Measurements from ENCODE around the gene XRCC4. TPM values are rescaled to one million over a fixed set of nuclear protein-coding genes. Genes with fewer than 3 reads are reported as not detected.

XRCC4 gene
- total and polyA plus RNA-seq, 2 of the 8 experiments (the other 6 are each of a cell fraction or from before 2014, with no cell fraction given) = 3.0 to 8.3 TPM

DNA sequence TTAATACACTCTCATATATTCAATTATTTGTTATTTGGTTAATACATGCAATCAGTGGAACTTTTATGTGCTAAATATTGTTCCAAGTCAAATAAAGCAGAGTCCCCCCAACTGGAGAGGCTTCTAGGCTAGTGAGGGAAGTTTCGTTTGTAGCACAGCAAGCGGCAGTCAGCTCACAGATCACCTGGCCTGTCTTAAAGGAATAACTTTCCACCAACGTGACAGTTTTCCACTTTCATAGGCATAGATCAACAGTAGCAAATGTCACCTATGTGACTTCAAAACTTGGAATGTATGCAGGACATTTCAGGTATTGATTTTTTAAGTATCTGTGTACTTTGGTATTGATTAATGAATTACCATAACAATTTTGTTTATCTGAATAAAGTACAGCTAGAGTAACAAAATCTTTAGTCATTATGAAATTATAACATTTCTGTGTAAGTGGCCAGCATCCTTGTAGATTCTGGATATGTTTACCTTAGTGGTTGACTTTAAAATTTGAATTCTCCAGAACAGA is 264.5 kb downstream of the XRCC4 start:
- FAIRE-seq (no peak), DNase-seq (ENCODE audit: low read depth in 1 of 2, low spot score in 2 of 2) (no peak)
- Histone ChIP-seq H3K14ac (ENCODE audit: insufficient read length) (no peak overlapping the region), H3K18ac (ENCODE audit: extremely low read depth, low read length) (no peak overlapping the region), H3K4ac (replicated peaks; ENCODE audit: insufficient read length, low read depth, low read length) (no peak overlapping the region), H3K4me3 (ENCODE audit: extremely low read depth in 1 of 4, insufficient read depth in 2 of 4, low read depth in 3 of 4, low read length in 4 of 4) (no peak overlapping the region), H2BK5ac (ENCODE audit: low read depth, low read length) (no peak overlapping the region), H3K9ac (replicated peaks in 1 of 4; ENCODE audit: extremely low read depth in 1 of 4, low read depth in 3 of 4, low read length in 3 of 4) (no peak overlapping the region), H3K27ac (ENCODE audit: low read depth, low read length) (no peak overlapping the region), H3K56ac (replicated peaks; ENCODE audit: insufficient read length, low read depth, low read length) (no peak overlapping the region), H3K36me3 (ENCODE audit: control insufficient read depth in 2 of 4, insufficient read depth in 4 of 4, low read length in 3 of 4) (no peaks in the 10 kb centered on the region), H2BK120ac (replicated peaks; ENCODE audit: low read depth, low read length) (no peak overlapping the region), H3K79me2 (ENCODE audit: control insufficient read depth in 1 of 2, insufficient read depth in 2 of 2, low read length in 2 of 2) (no peaks in the 10 kb centered on the region), H2BK15ac (ENCODE audit: low read length) (no peak overlapping the region), H2BK20ac (ENCODE audit: low read length) (no peak overlapping the region), H3K27me3 (replicated peaks in 1 of 4; ENCODE audit: control insufficient read depth in 3 of 4, extremely low read depth in 1 of 4, insufficient read depth in 3 of 4, low read length in 3 of 4) (no peaks in the 10 kb centered on the region), H4K20me1 (replicated peaks in 1 of 2; ENCODE audit: control insufficient read depth in 1 of 2, insufficient read depth in 2 of 2, low read length in 2 of 2) (no peaks in the 10 kb centered on the region), H2AFZ (ENCODE audit: low read length) (no peak overlapping the region), H4K8ac (ENCODE audit: extremely low read depth, insufficient read depth, low read length) (no peak overlapping the region), H2BK12ac (ENCODE audit: low read depth, low read length) (no peak overlapping the region), H2AK5ac (ENCODE audit: low read depth, low read length) (no peak overlapping the region), H3K4me2 (ENCODE audit: insufficient read depth in 1 of 2, low read depth in 2 of 2, low read length in 2 of 2) (no peak overlapping the region), H3K79me1 (ENCODE audit: low read depth, low read length) (no peaks in the 10 kb centered on the region), H3K4me1 (replicated peaks in 1 of 4; ENCODE audit: control insufficient read depth in 3 of 4, insufficient read depth in 4 of 4, low read length in 3 of 4) (peaks cover 0 to 6% (median 2%) of the 10 kb centered on the region in 4 experiments; a peak in 2 of 7 replicates), H3K23me2 (ENCODE audit: low read depth, low read length) (no peaks in the 10 kb centered on the region; the same call in 1 of the 2 replicates), H4K5ac (ENCODE audit: insufficient read length, low read depth, low read length) (no peak overlapping the region), H3K23ac (ENCODE audit: insufficient read length) (no peak overlapping the region), H3K9me3 (ENCODE audit: insufficient read depth in 2 of 2, low read depth in 1 of 2, low read length in 1 of 2) (no peaks in the 10 kb centered on the region), H4K91ac (replicated peaks; ENCODE audit: insufficient read length, low read length) (no peak overlapping the region)
- WGBS, 2 experiments (ENCODE audit: extremely low coverage in 1 of 2, insufficient coverage in 1 of 2, insufficient read length in 1 of 2, insufficient replicate concordance in 2 of 2, low coverage in 1 of 2, low lambda C conversion rate in 2 of 2, missing lambda C conversion rate in 1 of 2) = 65% methylated on average over 3 of the region's 3 CpGs; no CpG with 5 or more reads in 1 of the 2 experiments
- CTCF ChIA-PET (ENCODE audit: partially characterized antibody) = no interaction called here
- POLR2A ChIA-PET (ENCODE audit: partially characterized antibody) = interaction anchor here (1.3 kb wide), 1 partner anchor 13 kb away, joined by 4 read pairs; no protein-coding TSS in a partner anchor
- TF ChIP-seq, protein P1, sequence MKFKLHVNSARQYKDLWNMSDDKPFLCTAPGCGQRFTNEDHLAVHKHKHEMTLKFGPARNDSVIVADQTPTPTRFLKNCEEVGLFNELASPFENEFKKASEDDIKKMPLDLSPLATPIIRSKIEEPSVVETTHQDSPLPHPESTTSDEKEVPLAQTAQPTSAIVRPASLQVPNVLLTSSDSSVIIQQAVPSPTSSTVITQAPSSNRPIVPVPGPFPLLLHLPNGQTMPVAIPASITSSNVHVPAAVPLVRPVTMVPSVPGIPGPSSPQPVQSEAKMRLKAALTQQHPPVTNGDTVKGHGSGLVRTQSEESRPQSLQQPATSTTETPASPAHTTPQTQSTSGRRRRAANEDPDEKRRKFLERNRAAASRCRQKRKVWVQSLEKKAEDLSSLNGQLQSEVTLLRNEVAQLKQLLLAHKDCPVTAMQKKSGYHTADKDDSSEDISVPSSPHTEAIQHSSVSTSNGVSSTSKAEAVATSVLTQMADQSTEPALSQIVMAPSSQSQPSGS (IDR thresholded peaks at IDR 0.05; ENCODE audit: low read length) = no peak
- no peak for TF ChIP-seq JUN (IDR thresholded peaks at IDR 0.05; ENCODE audit: low read depth, low read length)
- TF ChIP-seq, protein P2, sequence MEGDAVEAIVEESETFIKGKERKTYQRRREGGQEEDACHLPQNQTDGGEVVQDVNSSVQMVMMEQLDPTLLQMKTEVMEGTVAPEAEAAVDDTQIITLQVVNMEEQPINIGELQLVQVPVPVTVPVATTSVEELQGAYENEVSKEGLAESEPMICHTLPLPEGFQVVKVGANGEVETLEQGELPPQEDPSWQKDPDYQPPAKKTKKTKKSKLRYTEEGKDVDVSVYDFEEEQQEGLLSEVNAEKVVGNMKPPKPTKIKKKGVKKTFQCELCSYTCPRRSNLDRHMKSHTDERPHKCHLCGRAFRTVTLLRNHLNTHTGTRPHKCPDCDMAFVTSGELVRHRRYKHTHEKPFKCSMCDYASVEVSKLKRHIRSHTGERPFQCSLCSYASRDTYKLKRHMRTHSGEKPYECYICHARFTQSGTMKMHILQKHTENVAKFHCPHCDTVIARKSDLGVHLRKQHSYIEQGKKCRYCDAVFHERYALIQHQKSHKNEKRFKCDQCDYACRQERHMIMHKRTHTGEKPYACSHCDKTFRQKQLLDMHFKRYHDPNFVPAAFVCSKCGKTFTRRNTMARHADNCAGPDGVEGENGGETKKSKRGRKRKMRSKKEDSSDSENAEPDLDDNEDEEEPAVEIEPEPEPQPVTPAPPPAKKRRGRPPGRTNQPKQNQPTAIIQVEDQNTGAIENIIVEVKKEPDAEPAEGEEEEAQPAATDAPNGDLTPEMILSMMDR (IDR thresholded peaks at IDR 0.05; ENCODE audit: control extremely low read depth in 1 of 3, insufficient read depth in 1 of 3, low read depth in 1 of 3, low read length in 3 of 3) = no peak
- no peak for TF ChIP-seq SUZ12 (IDR thresholded peaks at IDR 0.05; ENCODE audit: low read length)
- no peak for TF ChIP-seq BCL11A (IDR thresholded peaks at IDR 0.05; ENCODE audit: low read depth in 2 of 2, low read length in 2 of 2)
- no peak for TF ChIP-seq RFX5 (IDR thresholded peaks at IDR 0.05; ENCODE audit: borderline replicate concordance, low read depth, low read length)
- TF ChIP-seq SAP30 (IDR thresholded peaks at IDR 0.05; ENCODE audit: insufficient read depth, insufficient replicate concordance, low read length) = no peak
- no peak for TF ChIP-seq POLR2AphosphoS5 (IDR thresholded peaks at IDR 0.05; ENCODE audit: low read depth, low read length)
- no peak for TF ChIP-seq EGR1 (IDR thresholded peaks at IDR 0.05; ENCODE audit: borderline replicate concordance, low read depth, low read length)
